GM23338 (cell line): ENCODE data around the gene FOXP1.

Experiments
- JUNB ChIP-seq: IDR thresholded peaks from one replicate; pipeline ENCODE4 v1.6.1; 2016; ENCODE audit warnings: antibody characterized with exemption; ENCODE audit not compliant: unreplicated experiment
- POLR2AphosphoS5 ChIP-seq: IDR thresholded peaks from 2 replicates; pipeline ENCODE4 v1.6.1; 2016; ENCODE audit warnings: antibody characterized with exemption, low read depth
- STAT1 ChIP-seq: IDR thresholded peaks from one replicate; pipeline ENCODE4 v1.6.1; 2016; ENCODE audit warnings: antibody characterized with exemption; ENCODE audit not compliant: unreplicated experiment
- ZNF114 ChIP-seq: fragments of 250-450 bp; sonication (Bioruptor Pico); IDR thresholded peaks from 2 replicates; pipeline ENCODE4 v1.5.0; 2020; ENCODE audit warnings: mild to moderate bottlenecking, moderate library complexity
- TF ChIP-seq, protein P1 (sequence below), 2 experiments: fragments of 200-600 bp in 1 of 2; sonication (generic) in 1 of 2; conservative IDR thresholded peaks; 2 replicates each; pipeline versions ENCODE4 v1.5.1 to v1.6.1; 2016 to 2017; ENCODE audit warnings: antibody characterized with exemption in 2 of 2, low read depth in 2 of 2, mild to moderate bottlenecking in 2 of 2, moderate library complexity in 1 of 2
- TF ChIP-seq, protein P2 (sequence below): IDR thresholded peaks from one replicate; pipeline ENCODE4 v1.6.1; 2018; ENCODE audit warnings: antibody characterized with exemption; ENCODE audit not compliant: unreplicated experiment

DNA sequence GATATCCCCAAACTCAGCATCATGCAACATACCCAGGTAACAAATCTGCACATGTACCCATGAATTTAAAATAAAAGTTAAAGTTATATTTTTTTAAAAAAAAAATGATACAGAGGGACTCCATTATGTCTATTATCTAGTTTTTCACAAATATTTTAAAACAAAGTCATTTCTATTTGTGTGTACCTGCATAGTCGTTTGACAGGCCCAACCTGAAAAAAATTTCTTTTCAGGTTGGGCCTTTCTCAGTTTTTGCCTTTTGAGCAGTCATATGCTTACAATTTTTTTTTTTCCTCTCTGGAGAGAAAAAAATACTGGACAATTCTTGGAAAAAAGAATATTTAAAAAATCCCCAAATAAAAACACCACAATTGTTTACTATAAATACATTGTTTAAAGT is 459.5 kb downstream of the FOXP1 start:
- TF ChIP-seq, protein P1, sequence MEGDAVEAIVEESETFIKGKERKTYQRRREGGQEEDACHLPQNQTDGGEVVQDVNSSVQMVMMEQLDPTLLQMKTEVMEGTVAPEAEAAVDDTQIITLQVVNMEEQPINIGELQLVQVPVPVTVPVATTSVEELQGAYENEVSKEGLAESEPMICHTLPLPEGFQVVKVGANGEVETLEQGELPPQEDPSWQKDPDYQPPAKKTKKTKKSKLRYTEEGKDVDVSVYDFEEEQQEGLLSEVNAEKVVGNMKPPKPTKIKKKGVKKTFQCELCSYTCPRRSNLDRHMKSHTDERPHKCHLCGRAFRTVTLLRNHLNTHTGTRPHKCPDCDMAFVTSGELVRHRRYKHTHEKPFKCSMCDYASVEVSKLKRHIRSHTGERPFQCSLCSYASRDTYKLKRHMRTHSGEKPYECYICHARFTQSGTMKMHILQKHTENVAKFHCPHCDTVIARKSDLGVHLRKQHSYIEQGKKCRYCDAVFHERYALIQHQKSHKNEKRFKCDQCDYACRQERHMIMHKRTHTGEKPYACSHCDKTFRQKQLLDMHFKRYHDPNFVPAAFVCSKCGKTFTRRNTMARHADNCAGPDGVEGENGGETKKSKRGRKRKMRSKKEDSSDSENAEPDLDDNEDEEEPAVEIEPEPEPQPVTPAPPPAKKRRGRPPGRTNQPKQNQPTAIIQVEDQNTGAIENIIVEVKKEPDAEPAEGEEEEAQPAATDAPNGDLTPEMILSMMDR (conservative IDR thresholded peaks at IDR 0.05; ENCODE audit: low read depth in 2 of 2) = no peak
- TF ChIP-seq POLR2AphosphoS5 (no peak), STAT1 (no peak), ZNF114 (no peak), JUNB (no peak)
- TF ChIP-seq, protein P2, sequence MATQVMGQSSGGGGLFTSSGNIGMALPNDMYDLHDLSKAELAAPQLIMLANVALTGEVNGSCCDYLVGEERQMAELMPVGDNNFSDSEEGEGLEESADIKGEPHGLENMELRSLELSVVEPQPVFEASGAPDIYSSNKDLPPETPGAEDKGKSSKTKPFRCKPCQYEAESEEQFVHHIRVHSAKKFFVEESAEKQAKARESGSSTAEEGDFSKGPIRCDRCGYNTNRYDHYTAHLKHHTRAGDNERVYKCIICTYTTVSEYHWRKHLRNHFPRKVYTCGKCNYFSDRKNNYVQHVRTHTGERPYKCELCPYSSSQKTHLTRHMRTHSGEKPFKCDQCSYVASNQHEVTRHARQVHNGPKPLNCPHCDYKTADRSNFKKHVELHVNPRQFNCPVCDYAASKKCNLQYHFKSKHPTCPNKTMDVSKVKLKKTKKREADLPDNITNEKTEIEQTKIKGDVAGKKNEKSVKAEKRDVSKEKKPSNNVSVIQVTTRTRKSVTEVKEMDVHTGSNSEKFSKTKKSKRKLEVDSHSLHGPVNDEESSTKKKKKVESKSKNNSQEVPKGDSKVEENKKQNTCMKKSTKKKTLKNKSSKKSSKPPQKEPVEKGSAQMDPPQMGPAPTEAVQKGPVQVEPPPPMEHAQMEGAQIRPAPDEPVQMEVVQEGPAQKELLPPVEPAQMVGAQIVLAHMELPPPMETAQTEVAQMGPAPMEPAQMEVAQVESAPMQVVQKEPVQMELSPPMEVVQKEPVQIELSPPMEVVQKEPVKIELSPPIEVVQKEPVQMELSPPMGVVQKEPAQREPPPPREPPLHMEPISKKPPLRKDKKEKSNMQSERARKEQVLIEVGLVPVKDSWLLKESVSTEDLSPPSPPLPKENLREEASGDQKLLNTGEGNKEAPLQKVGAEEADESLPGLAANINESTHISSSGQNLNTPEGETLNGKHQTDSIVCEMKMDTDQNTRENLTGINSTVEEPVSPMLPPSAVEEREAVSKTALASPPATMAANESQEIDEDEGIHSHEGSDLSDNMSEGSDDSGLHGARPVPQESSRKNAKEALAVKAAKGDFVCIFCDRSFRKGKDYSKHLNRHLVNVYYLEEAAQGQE = no peak
